Measurements from ENCODE around the gene GPN2. TPM values are rescaled to one million over a fixed set of nuclear protein-coding genes. Genes with fewer than 3 reads are reported as not detected.
A peak's percentile ranks its signal among the peaks of the same experiment; 100 is the strongest.

Gene GPN2
- total and polyA plus RNA-seq, 9 of the 15 experiments (the other 6 are each of a cell fraction or from before 2014, with no cell fraction given), result 9.9 to 58.8 (median 20.4) TPM

- peaks cover 13% of the 10 kb centered on the region for H4K20me1 ChIP-seq (replicated peaks; ENCODE audit: control insufficient read depth, insufficient read depth, low read length)
- H2AFZ ChIP-seq (ENCODE audit: low read depth, low read length), result no peak overlapping the region
- no peaks in the 10 kb centered on the region for H3K9me3 ChIP-seq (replicated peaks; ENCODE audit: control insufficient read depth, insufficient read depth, low read depth, low read length)
- peaks cover 86% of the 10 kb centered on the region; the same call in 2 of the 3 replicates for H3K36me3 ChIP-seq (ENCODE audit: control insufficient read depth, insufficient read depth, low read length)
- 82% methylated on average over 12 of the region's 12 CpGs for WGBS (ENCODE audit: insufficient coverage, low coverage, missing lambda C conversion rate)
- ATAC-seq (no peak), FAIRE-seq (no peak), DNase-seq (ENCODE audit: extremely low read depth in 1 of 4, low spot score in 3 of 4) (no peak)
- BruUV-seq (replicated peaks), result no TSS peak
- CTCF ChIA-PET (ENCODE audit: low intra/inter-chr PET ratio), result interaction anchor here (0.7 kb wide), 1 partner anchor 27 kb away, joined by 3 read pairs; no protein-coding TSS in a partner anchor
- POLR2A ChIA-PET, result interaction anchor here (0.9 to 3.2 kb wide), 6 partner anchors 10 to 351 kb away, joined by 3 to 11 read pairs (median 3); no protein-coding TSS in a partner anchor
- H3K4me1 ChIP-seq (replicated peaks in 1 of 2; ENCODE audit: control insufficient read depth in 2 of 2, insufficient read depth in 2 of 2, low read length in 2 of 2), result peaks cover 0 to 10% of the 10 kb centered on the region in 2 experiments; a peak in 3 of 5 replicates
- H3K4me2 ChIP-seq (ENCODE audit: insufficient read depth, low read length), result no peak overlapping the region
- intact Hi-C loops (cut with micrococcal nuclease) (no loop called here), in situ Hi-C loops (cut with MboI) (no loop called here)
- H3K9ac ChIP-seq (ENCODE audit: insufficient read depth in 1 of 2, low read depth in 2 of 2, low read length in 2 of 2), result peak overlapping the region in 1 of 2 experiments; percentile 23; a peak in 2 of 4 replicates
- no peak overlapping the region for H3K4me3 ChIP-seq
- no peak for TF ChIP-seq ZNF436 (CRISPR knock-in tag; IDR thresholded peaks at IDR 0.05)
- peak in 2 of 3 experiments; percentile 15 to 24; a peak in 2 of 6 replicates for TF ChIP-seq CTCF (IDR thresholded peaks at IDR 0.05 in 2 of 3, conservative IDR thresholded peaks at IDR 0.05 in 1 of 3; ENCODE audit: insufficient read depth in 2 of 3, low read depth in 1 of 3, low read length in 3 of 3)
- no peaks in the 10 kb centered on the region for H3K79me2 ChIP-seq (ENCODE audit: control insufficient read depth, insufficient read depth, low read length)
- no peak overlapping the region for H3K27ac ChIP-seq (ENCODE audit: extremely low read depth, low read depth, low read length)
- peaks cover 8% of the 10 kb centered on the region for H3K9me1 ChIP-seq (ENCODE audit: control insufficient read depth, insufficient read depth, low read length)
- H3K27me3 ChIP-seq (ENCODE audit: control insufficient read depth in 2 of 2, insufficient read depth in 2 of 2, low read length in 2 of 2), result no peaks in the 10 kb centered on the region
These were observed 38.9 kb downstream of the GPN2 start for GRCh38 chr1:26851106-26851684.

Data from K562 (cell line).